ENCODE measurements around the gene TMCO5A. TPM values are rescaled to one million over a fixed set of nuclear protein-coding genes. Genes with fewer than 3 reads are reported as not detected.

TMCO5A gene
- total and polyA plus RNA-seq, 2 of the 13 experiments (the other 11 are each of a cell fraction or from before 2014, with no cell fraction given) = not detected

GRCh38 chr15:37941779-37942178, 7.3 kb downstream of the TMCO5A start:
- intact Hi-C loops (cut with micrococcal nuclease; ENCODE audit: unreplicated experiment) = no loop called here
- H3K36me3 ChIP-seq (replicated peaks in 1 of 2; ENCODE audit: control insufficient read depth in 1 of 2, insufficient read depth in 2 of 2, low read length in 2 of 2) = no peaks in the 10 kb centered on the region
- no peaks in the 10 kb centered on the region for H3K4me1 ChIP-seq (ENCODE audit: insufficient read depth, low read length)
- H3K4me2 ChIP-seq (ENCODE audit: low read depth, low read length) = no peak overlapping the region
- no peak overlapping the region for H2AFZ ChIP-seq (ENCODE audit: low read length)
- no peak overlapping the region for H3K9ac ChIP-seq (ENCODE audit: insufficient read depth, low read depth, low read length)
- in situ Hi-C loops (cut with HindIII; ENCODE audit: extremely low pct_ligation_motif_present, low pct_unique_long_range_greater_than_20kb) = no loop called here
- TF ChIP-seq TEAD2 (CRISPR knock-in tag; IDR thresholded peaks at IDR 0.05) (no peak), ZBTB42 (CRISPR knock-in tag; IDR thresholded peaks at IDR 0.05) (no peak), ZFP1 (CRISPR knock-in tag; IDR thresholded peaks at IDR 0.05) (no peak), SMAD3 (CRISPR knock-in tag; IDR thresholded peaks at IDR 0.05) (no peak), ZNF326 (CRISPR knock-in tag; IDR thresholded peaks at IDR 0.05; ENCODE audit: borderline replicate concordance) (no peak), MLLT10 (CRISPR knock-in tag; IDR thresholded peaks at IDR 0.05) (no peak), YY1 (IDR thresholded peaks at IDR 0.05; ENCODE audit: insufficient read depth, insufficient replicate concordance, low read depth, low read length) (no peak), KDM3A (CRISPR knock-in tag; IDR thresholded peaks at IDR 0.05; ENCODE audit: low read depth) (no peak), PLRG1 (conservative IDR thresholded peaks at IDR 0.05) (no peak), MBD4 (IDR thresholded peaks at IDR 0.05; ENCODE audit: borderline replicate concordance, low read length) (no peak), TGIF2 (CRISPR knock-in tag; IDR thresholded peaks at IDR 0.05) (no peak), ZNF318 (CRISPR knock-in tag; IDR thresholded peaks at IDR 0.05) (no peak)
- TF ChIP-seq, protein P1, sequence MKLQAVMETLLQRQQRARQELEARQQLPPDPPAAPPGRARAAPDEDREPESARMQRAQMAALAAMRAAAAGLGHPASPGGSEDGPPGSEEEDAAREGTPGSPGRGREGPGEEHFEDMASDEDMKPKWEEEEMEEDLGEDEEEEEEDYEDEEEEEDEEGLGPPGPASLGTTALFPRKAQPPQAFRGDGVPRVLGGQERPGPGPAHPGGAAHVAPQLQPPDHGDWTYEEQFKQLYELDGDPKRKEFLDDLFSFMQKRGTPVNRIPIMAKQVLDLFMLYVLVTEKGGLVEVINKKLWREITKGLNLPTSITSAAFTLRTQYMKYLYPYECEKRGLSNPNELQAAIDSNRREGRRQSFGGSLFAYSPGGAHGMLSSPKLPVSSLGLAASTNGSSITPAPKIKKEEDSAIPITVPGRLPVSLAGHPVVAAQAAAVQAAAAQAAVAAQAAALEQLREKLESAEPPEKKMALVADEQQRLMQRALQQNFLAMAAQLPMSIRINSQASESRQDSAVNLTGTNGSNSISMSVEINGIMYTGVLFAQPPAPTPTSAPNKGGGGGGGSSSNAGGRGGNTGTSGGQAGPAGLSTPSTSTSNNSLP (IDR thresholded peaks at IDR 0.05; ENCODE audit: low read depth, low read length) = no peak
- no peaks in the 10 kb centered on the region for H3K9me3 ChIP-seq (ENCODE audit: low read length)
- no peaks in the 10 kb centered on the region for H3K27me3 ChIP-seq (ENCODE audit: control insufficient read depth in 1 of 2, insufficient read depth in 2 of 2, low read length in 2 of 2)
- no peaks in the 10 kb centered on the region for H4K20me1 ChIP-seq (ENCODE audit: insufficient read depth, low read length)
- ChIA-PET POLR2A (no interaction called here), CTCF (ENCODE audit: low intra/inter-chr PET ratio, low total read pairs) (no interaction called here)
- no peaks in the 10 kb centered on the region for H3K79me2 ChIP-seq (ENCODE audit: insufficient read depth, low read length)
- no peak overlapping the region for H3K4me3 ChIP-seq (replicated peaks in 1 of 3; ENCODE audit: insufficient read depth in 1 of 3, low read depth in 2 of 3, low read length in 3 of 3)
- no peak overlapping the region for H3K27ac ChIP-seq (ENCODE audit: extremely low read length, insufficient read depth, low read length)
- DNase-seq (ENCODE audit: low spot score) (no peak), ATAC-seq (no peak), FAIRE-seq (no peak)
- no TSS peak for BruUV-seq (replicated peaks)
